ENCODE data around the gene TALDO1.

TALDO1 gene

DNA sequence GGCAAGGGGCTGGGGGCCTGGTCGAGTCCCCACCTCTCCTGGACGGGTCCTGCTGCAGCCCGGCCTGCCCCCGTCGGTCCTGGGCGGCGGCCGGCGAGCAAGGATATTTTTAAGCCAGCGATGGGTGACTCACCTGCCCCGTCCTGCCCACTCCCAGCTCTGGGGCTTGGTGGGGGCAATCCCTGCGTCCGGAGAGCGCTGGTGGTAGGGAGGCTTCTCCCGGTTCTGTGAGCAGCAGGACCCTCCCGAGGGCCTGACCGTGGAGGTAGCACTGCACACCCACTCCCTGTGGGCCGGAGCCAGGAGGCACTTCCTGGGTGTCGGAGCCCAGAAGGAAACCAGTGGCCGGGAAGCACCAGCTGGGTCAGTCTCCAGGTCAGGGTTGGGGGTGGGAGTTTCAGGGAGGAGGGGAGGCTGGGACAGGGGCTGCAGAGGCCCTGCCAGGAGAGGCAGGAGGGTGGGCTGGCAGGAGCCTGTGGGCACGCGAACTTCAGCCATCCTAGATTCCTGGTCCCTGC, 40.8 kb upstream of the TALDO1 start:
- TF ChIP-seq GATA3 (IDR thresholded peaks at IDR 0.05; ENCODE audit: low read depth, low read length) (no peak), GATA2 (IDR thresholded peaks at IDR 0.05; ENCODE audit: low read depth, low read length) (no peak)

DNA sequence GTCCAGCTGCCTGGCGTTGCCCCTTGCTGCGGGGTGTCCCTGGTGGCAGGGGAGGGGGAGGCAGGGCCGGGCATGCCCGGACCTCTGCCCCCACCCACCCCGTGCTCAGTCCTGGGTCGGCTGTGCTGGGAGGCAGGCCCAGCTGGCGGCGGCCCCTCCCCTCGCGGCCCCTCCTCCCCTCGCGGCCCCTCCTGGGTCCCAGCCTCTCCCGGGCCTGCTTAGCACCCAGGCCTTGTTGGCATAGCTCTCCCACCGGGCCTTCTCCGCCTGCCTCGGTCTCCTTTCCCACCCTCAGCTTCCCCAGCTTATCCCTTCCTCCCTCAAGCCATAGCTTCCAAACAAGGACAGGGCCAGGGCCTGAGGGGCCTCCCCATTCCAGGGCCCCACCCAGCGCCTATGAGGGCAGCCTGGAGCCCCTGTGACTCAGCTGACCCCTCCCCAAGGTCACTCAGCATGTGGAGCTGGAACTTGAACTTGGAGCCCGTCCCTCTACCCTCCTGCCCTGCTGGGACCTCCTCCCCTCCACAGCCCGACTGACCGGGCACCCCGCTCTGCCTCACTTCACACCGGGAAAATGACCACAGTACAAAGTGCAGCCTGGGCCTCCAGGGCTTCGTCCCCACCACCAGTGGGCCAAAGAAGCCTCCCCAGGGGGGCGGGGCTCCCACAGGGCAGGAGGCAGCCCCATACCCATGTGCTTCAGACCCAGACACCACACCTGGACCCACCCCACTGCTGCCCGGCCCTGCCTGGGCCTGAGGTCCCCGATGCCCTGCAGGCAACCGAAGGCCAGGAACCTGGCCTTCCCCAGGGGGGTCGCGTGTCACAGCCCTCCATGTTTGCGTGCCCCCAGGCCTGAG, 40.1 kb upstream of the TALDO1 start:
- TF ChIP-seq GATA2 (IDR thresholded peaks at IDR 0.05; ENCODE audit: low read depth, low read length) (no peak), GATA3 (IDR thresholded peaks at IDR 0.05; ENCODE audit: low read depth, low read length) (no peak)

DNA sequence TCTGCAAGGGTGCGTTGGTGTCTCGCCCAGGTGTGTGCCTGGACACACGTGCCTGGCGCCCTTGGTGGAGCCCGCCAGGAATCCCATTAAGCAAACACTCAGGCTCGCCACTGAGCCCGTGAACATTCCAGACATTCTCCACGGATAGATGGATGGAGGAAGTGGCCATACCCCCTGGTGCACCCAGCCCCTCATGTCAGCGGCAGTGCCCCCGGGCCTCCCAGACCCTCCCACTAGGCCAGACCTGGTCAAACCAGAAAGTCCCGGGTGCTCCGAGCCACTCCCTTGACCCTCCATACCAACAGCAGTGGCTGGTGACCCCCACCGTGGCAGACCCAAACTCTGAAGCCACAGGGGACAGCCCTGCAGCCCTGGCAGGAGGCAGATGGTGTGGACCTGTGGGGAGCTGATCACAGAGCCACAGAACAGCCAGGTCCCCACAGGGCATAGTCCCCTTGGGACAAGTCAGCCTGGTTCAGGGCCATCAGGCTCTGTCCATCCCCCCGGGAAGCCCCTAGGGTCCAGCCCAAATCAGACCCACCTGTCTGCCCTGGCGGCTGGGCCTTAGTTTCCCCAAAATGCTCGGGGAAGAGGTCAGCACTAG, 39.3 kb upstream of the TALDO1 start:
- TF ChIP-seq GATA2 (IDR thresholded peaks at IDR 0.05; ENCODE audit: low read depth, low read length) (no peak), GATA3 (IDR thresholded peaks at IDR 0.05; ENCODE audit: low read depth, low read length) (no peak)

DNA sequence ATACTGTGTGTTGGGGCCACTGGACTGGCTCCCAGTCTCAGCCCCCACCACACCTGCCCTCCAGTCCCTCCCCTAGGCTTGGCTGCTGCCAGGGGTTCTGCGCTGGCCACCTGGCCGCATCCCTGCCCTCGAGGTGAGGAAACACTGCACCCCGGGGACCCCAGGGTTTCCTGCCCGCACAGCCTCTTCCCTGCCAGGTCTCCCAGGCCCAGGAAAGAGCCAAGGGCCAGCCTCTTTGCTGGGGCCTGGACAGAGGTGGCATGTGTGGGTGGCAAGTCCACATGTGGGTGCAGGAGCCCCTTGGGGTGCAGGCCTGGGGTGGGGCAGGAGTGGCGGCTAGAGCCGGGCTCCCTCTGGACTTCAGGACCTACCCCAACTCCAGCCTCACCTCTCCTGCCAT, 38.8 kb upstream of the TALDO1 start:
- TF ChIP-seq GATA3 (IDR thresholded peaks at IDR 0.05; ENCODE audit: low read depth, low read length) (no peak), GATA2 (IDR thresholded peaks at IDR 0.05; ENCODE audit: low read depth, low read length) (no peak)

DNA sequence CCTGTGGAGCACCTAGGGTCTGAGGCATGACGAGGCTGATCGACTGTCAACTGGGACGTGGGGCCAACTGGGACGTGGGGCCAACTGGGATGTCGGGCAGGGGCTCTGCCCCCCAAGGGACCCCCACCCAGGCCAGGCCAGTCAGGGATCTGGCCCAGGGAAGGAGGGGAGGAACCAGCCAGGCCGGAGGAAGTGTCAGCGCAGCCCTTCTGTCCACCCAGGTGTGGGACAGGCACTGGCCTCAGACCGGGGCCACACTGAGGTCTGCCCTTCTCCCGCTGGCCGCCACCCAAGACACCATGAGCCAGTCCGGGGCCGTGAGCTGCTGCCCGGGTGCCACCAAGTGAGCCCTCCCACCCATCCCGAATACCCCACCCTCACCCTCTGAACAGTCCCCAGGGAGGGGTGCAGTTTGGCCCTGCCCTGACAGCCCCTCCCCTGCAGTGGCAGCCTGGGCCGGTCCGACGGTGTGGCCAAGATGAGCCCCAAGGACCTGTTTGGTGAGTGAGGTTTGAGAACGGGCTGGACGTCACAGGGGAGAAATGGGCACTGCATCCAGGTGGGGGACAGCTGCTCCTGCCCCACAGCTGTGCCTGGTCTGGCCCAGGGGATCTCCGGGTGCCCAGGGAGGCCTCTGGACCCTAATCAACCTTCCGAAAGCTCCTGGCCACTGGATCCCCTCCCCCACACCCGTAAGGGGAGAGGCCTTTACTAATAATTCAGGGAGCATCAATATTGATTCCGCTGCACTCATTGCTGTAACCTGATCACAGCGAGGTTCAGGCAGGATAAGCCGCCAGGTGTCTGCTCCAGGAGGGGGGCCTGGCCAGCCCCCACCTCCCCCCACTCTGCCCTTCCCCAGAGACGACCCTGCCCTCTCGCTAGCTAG, 37.9 kb upstream of the TALDO1 start:
- TF ChIP-seq GATA3 (IDR thresholded peaks at IDR 0.05; ENCODE audit: low read depth, low read length), result no peak
- TF ChIP-seq GATA2 (IDR thresholded peaks at IDR 0.05; ENCODE audit: low read depth, low read length), result no peak

DNA sequence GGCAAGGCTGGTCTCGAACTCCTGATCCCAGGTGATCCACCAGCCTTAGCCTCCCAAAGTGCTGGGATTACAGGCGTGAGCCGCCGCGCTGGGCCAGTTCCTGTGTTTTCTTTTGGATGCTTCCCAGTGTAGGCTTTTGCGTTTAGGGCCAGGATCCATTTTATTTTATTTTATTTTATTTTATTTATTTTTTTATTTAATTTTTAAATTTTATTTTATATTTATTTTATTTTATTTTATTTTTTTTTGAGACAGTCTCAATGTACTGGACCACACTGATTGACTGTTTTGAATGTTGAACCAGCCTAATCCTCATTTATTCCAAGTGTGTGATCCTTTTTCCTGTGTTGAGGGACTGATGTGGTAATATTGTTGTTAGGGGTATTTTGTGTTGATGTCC, 32.8 kb upstream of the TALDO1 start:
- TF ChIP-seq GATA2 (IDR thresholded peaks at IDR 0.05; ENCODE audit: low read depth, low read length) (no peak), GATA3 (IDR thresholded peaks at IDR 0.05; ENCODE audit: low read depth, low read length) (no peak)

GRCh38 chr11:719214-720016, 27.8 kb upstream of the TALDO1 start:
- TF ChIP-seq GATA2 (IDR thresholded peaks at IDR 0.05; ENCODE audit: low read depth, low read length) (no peak), GATA3 (IDR thresholded peaks at IDR 0.05; ENCODE audit: low read depth, low read length) (no peak)

- TF ChIP-seq GATA3 (IDR thresholded peaks at IDR 0.05; ENCODE audit: low read depth, low read length) (no peak), GATA2 (IDR thresholded peaks at IDR 0.05; ENCODE audit: low read depth, low read length) (no peak)
These were observed 27.1 kb upstream of the TALDO1 start for GRCh38 chr11:720017-720641.

- TF ChIP-seq GATA3 (IDR thresholded peaks at IDR 0.05; ENCODE audit: low read depth, low read length), result no peak
These were observed 26.5 kb upstream of the TALDO1 start for GRCh38 chr11:720642-721246.

DNA sequence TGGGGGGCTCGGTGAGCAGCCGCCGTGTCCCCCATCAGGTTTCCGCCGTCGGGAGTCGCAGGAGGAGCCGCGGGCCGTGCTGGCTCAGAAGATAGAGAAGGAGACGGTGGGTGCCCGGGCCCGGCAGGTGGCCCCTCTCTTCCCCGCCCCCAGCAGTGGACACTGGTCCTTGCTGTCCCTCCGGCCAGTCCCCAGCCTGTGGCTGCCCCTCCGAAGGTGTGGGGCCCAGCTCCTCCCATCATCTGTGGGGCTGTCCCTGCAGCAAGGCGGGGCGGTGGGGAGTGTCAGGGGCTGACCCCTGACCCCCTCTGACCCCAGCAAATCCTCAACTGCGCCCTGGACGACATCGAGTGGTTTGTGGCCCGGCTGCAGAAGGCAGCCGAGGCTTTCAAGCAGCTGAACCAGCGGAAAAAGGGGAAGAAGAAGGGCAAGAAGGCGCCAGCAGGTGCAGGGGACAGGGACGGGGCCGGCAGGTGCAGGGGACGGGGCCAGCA, 26.0 kb upstream of the TALDO1 start:
- TF ChIP-seq GATA3 (IDR thresholded peaks at IDR 0.05; ENCODE audit: low read depth, low read length) (no peak), GATA2 (IDR thresholded peaks at IDR 0.05; ENCODE audit: low read depth, low read length) (no peak)

DNA sequence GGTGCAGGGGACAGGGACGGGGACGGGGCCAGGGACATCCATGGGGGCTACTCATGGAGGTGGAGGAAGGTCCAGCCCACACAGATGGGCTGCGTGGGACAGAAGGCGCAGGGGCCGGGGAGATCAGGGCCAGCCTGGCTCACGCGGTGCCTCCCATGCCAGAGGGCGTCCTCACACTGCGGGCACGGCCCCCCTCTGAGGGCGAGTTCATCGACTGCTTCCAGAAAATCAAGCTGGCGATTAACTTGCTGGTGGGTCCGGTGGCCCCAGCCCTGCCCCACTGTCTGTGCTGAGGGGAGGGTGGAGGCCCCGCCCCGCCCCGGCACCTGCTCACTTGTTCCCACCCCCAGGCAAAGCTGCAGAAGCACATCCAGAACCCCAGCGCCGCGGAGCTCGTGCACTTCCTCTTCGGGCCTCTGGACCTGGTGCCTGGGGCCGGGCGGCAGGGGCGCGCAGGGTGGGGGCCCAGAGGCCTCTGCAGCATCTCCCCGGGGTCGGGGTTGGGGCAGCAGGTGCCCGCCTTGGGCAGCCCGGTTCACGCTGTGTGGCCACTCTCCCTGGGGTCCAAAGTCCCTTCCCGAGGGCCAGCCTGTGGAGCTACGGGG, 25.4 kb upstream of the TALDO1 start:
- TF ChIP-seq GATA3 (IDR thresholded peaks at IDR 0.05; ENCODE audit: low read depth, low read length) (no peak), GATA2 (IDR thresholded peaks at IDR 0.05; ENCODE audit: low read depth, low read length) (no peak)

GRCh38 chr11:722346-722811, 24.9 kb upstream of the TALDO1 start:
- TF ChIP-seq GATA2 (IDR thresholded peaks at IDR 0.05; ENCODE audit: low read depth, low read length), result no peak
- no peak for TF ChIP-seq GATA3 (IDR thresholded peaks at IDR 0.05; ENCODE audit: low read depth, low read length)
